Measurements from ENCODE around the gene ERC2. TPM values are rescaled to one million over a fixed set of nuclear protein-coding genes. Genes with fewer than 3 reads are reported as not detected.

ERC2 gene
- total and polyA plus RNA-seq, 2 of the 8 experiments (the other 6 are each of a cell fraction or from before 2014, with no cell fraction given) = 16.4 to 22.8 TPM

- H2BK12ac ChIP-seq (ENCODE audit: low read depth, low read length) = no peak overlapping the region
- H3K27me3 ChIP-seq (replicated peaks in 1 of 4; ENCODE audit: control insufficient read depth in 3 of 4, extremely low read depth in 1 of 4, insufficient read depth in 3 of 4, low read length in 3 of 4) = no peaks in the 10 kb centered on the region
- TF ChIP-seq CBX5 (IDR thresholded peaks at IDR 0.05; ENCODE audit: low read depth, low read length) = no peak
- TF ChIP-seq USF2 (IDR thresholded peaks at IDR 0.05; ENCODE audit: low read length) = no peak
- TF ChIP-seq TAF1 (IDR thresholded peaks at IDR 0.05; ENCODE audit: low read depth, low read length) = no peak
- no peak for TF ChIP-seq MAFK (IDR thresholded peaks at IDR 0.05; ENCODE audit: low read depth, low read length)
- no peak overlapping the region for H3K14ac ChIP-seq (ENCODE audit: insufficient read length)
- DNase-seq (ENCODE audit: low read depth in 1 of 2, low spot score in 2 of 2) (no peak), FAIRE-seq (no peak)
- H3K36me3 ChIP-seq (ENCODE audit: control insufficient read depth in 2 of 4, insufficient read depth in 4 of 4, low read length in 3 of 4) = no peaks in the 10 kb centered on the region
- H4K20me1 ChIP-seq (replicated peaks in 1 of 2; ENCODE audit: control insufficient read depth in 1 of 2, insufficient read depth in 2 of 2, low read length in 2 of 2) = no peaks in the 10 kb centered on the region
- no peak overlapping the region for H3K56ac ChIP-seq (replicated peaks; ENCODE audit: insufficient read length, low read depth, low read length)
- H3K4me2 ChIP-seq (ENCODE audit: insufficient read depth in 1 of 2, low read depth in 2 of 2, low read length in 2 of 2) = no peak overlapping the region
- no peaks in the 10 kb centered on the region for H3K23me2 ChIP-seq (ENCODE audit: low read depth, low read length)
- ChIA-PET POLR2A (ENCODE audit: partially characterized antibody) (no interaction called here), CTCF (ENCODE audit: partially characterized antibody) (interaction anchor here (0.8 kb wide), 1 partner anchor 32 kb away, joined by 4 read pairs; no protein-coding TSS in a partner anchor)
- no peak overlapping the region for H3K18ac ChIP-seq (ENCODE audit: extremely low read depth, low read length)
- no peaks in the 10 kb centered on the region for H3K4me1 ChIP-seq (replicated peaks in 1 of 4; ENCODE audit: control insufficient read depth in 3 of 4, insufficient read depth in 4 of 4, low read length in 3 of 4)
- H2BK120ac ChIP-seq (replicated peaks; ENCODE audit: low read depth, low read length) = no peak overlapping the region
- H2AFZ ChIP-seq (ENCODE audit: low read length) = no peak overlapping the region
- H4K8ac ChIP-seq (ENCODE audit: extremely low read depth, insufficient read depth, low read length) = no peak overlapping the region
- H3K79me2 ChIP-seq (ENCODE audit: control insufficient read depth in 1 of 2, insufficient read depth in 2 of 2, low read length in 2 of 2) = no peaks in the 10 kb centered on the region
- no peak overlapping the region for H3K9ac ChIP-seq (replicated peaks in 1 of 4; ENCODE audit: extremely low read depth in 1 of 4, low read depth in 3 of 4, low read length in 3 of 4)
- no peak overlapping the region for H3K4ac ChIP-seq (replicated peaks; ENCODE audit: insufficient read length, low read depth, low read length)
- H4K5ac ChIP-seq (ENCODE audit: insufficient read length, low read depth, low read length) = no peak overlapping the region
- no peak overlapping the region for H2AK5ac ChIP-seq (ENCODE audit: low read depth, low read length)
- no peaks in the 10 kb centered on the region for H3K9me3 ChIP-seq (ENCODE audit: insufficient read depth in 2 of 2, low read depth in 1 of 2, low read length in 1 of 2)
- no peaks in the 10 kb centered on the region for H3K79me1 ChIP-seq (ENCODE audit: low read depth, low read length)
- H3K23ac ChIP-seq (ENCODE audit: insufficient read length) = no peak overlapping the region
- WGBS, 2 experiments (ENCODE audit: extremely low coverage in 1 of 2, insufficient coverage in 1 of 2, insufficient read length in 1 of 2, insufficient replicate concordance in 2 of 2, low coverage in 1 of 2, low lambda C conversion rate in 2 of 2, missing lambda C conversion rate in 1 of 2) = 100% methylated on average over 2 of the region's 2 CpGs; no CpG with 5 or more reads in 1 of the 2 experiments
- H2BK20ac ChIP-seq (ENCODE audit: low read length) = no peak overlapping the region
- H3K4me3 ChIP-seq (ENCODE audit: extremely low read depth in 1 of 4, insufficient read depth in 2 of 4, low read depth in 3 of 4, low read length in 4 of 4) = no peak overlapping the region
- no peak overlapping the region for H3K27ac ChIP-seq (ENCODE audit: low read depth, low read length)
- no peak overlapping the region for H2BK15ac ChIP-seq (ENCODE audit: low read length)
- no peak overlapping the region for H4K91ac ChIP-seq (replicated peaks; ENCODE audit: insufficient read length, low read length)
- H2BK5ac ChIP-seq (ENCODE audit: low read depth, low read length) = no peak overlapping the region
Observed at GRCh38 chr3:56222866-56223265, 245.4 kb downstream of the ERC2 start.

Measured in H1 (cell line).